ENCODE data around the gene F2. TPM values are rescaled to one million over a fixed set of nuclear protein-coding genes. Genes with fewer than 3 reads are reported as not detected.

Gene F2
- total and polyA plus RNA-seq, 5 donors from 2014 or later, result not detected

Other genes with a start within 250 kb of the F2 start
- gene AMBRA1, start 125.2 kb upstream of the F2 start, total RNA-seq, result 61.0 TPM
- gene AMBRA1, start 125.2 kb upstream of the F2 start, polyA plus RNA-seq, result 10 to 100 TPM in 3 of 4 donors, 1 to 10 TPM in 1; 8.2 to 18.3 (median 12.0) TPM
- 19.2 TPM for gene HARBI1, start 102.0 kb upstream of the F2 start, total RNA-seq
- 10 to 100 TPM in 2 of 4 donors, 1 to 10 TPM in 2; 8.4 to 13.9 (median 9.4) TPM for gene HARBI1, start 102.0 kb upstream of the F2 start, polyA plus RNA-seq
- gene ATG13, start 101.7 kb upstream of the F2 start, total RNA-seq, result 135 TPM
- 10 to 100 TPM; 69.0 to 88.8 (median 76.8) TPM for gene ATG13, start 101.7 kb upstream of the F2 start, polyA plus RNA-seq
- 72.5 TPM for gene ARHGAP1, start 18.6 kb upstream of the F2 start, total RNA-seq
- gene ARHGAP1, start 18.6 kb upstream of the F2 start, polyA plus RNA-seq, result 10 to 100 TPM; 46.6 to 63.6 (median 51.1) TPM
- gene ZNF408, start 18.2 kb upstream of the F2 start, total RNA-seq, result 12.4 TPM
- gene ZNF408, start 18.2 kb upstream of the F2 start, polyA plus RNA-seq, result 10 to 100 TPM in 1 of 4 donors, 1 to 10 TPM in 3; 6.3 to 12.9 (median 8.0) TPM
- 45.4 TPM for gene CKAP5, start 127.1 kb downstream of the F2 start, total RNA-seq
- gene CKAP5, start 127.1 kb downstream of the F2 start, polyA plus RNA-seq, result 10 to 100 TPM in 3 of 4 donors, 1 to 10 TPM in 1; 8.7 to 14.1 (median 12.2) TPM
- gene LRP4, start 199.3 kb downstream of the F2 start, total RNA-seq, result 0.05 TPM
- not detected for gene LRP4, start 199.3 kb downstream of the F2 start, polyA plus RNA-seq
- 15.5 TPM for gene CSTPP1, start 217.5 kb downstream of the F2 start, total RNA-seq
- gene CSTPP1, start 217.5 kb downstream of the F2 start, polyA plus RNA-seq, result 10 to 100 TPM; 15.1 to 18.3 (median 15.6) TPM